Suprapubic skin (tissue), 4 donors: ENCODE results near the gene EOMES. TPM values are rescaled to one million over a fixed set of nuclear protein-coding genes. Genes with fewer than 3 reads are reported as not detected.
A peak's percentile ranks its signal among the peaks of the same experiment; 100 is the strongest.

Experiments used
- DNase-seq, 2 donors: peaks; one replicate each; pipeline ENCODE4 v3.0.0-alpha.2; 2019; ENCODE audit warnings: low spot score in 2 of 2
- H3K27ac ChIP-seq: fragments of 200-600 bp; sonication (generic); one replicate; pipeline ENCODE4 v1.5.1; 2019
- H3K27me3 ChIP-seq: fragments of 200-600 bp; sonication (generic); one replicate; pipeline ENCODE4 v1.5.1; 2019
- H3K36me3 ChIP-seq: fragments of 200-600 bp; sonication (generic); one replicate; pipeline ENCODE4 v1.5.1; 2019
- H3K4me1 ChIP-seq: fragments of 200-600 bp; sonication (generic); one replicate; pipeline ENCODE4 v1.5.1; 2019
- H3K4me3 ChIP-seq: fragments of 200-600 bp; sonication (generic); one replicate; pipeline ENCODE4 v1.5.1; 2019; ENCODE audit warnings: mild to moderate bottlenecking
- H3K9me3 ChIP-seq: fragments of 200-600 bp; sonication (generic); one replicate; pipeline ENCODE4 v1.5.1; 2019
- EP300 ChIP-seq: sonication (generic); formaldehyde crosslinking; IDR thresholded peaks from one replicate; pipeline ENCODE4 v1.6.1; 2017; ENCODE audit warnings: antibody characterized with exemption
- POLR2A ChIP-seq, 2 donors: fragments of 450-650 bp; IDR thresholded peaks; one replicate each; pipeline ENCODE4 v1.6.1; 2017; ENCODE audit warnings: antibody characterized with exemption in 2 of 2, mild to moderate bottlenecking in 2 of 2, moderate library complexity in 2 of 2
- POLR2AphosphoS5 ChIP-seq, 3 donors: sonication (generic); formaldehyde crosslinking; IDR thresholded peaks; one replicate each; pipeline ENCODE4 v1.6.1; 2017; ENCODE audit warnings: antibody characterized with exemption in 3 of 3
- WGBS: methylation state at CpG from one replicate; pipeline ENCODE4 v1.1.5; 2018; 5-methylcytosine and 5-hydroxymethylcytosine counted together
- total RNA-seq, 4 donors: library from RNA; depleted of rRNA; stranded (reverse); fragments of >200 nt; gene quantifications; one replicate each; pipeline ENCODE4 v1.1.0, GENCODE V29; 2016
- TF ChIP-seq, protein P1 (sequence below), 2 donors: fragments of 200-600 bp in 1 of 2; fragments of 450-650 bp in 1 of 2; sonication (generic) in 1 of 2; IDR thresholded peaks; one replicate each; pipeline ENCODE4 v1.5.1; 2016 to 2019; ENCODE audit warnings: antibody characterized with exemption in 2 of 2, mild to moderate bottlenecking in 1 of 2, moderate library complexity in 1 of 2

Gene EOMES
- total RNA-seq, 4 donors from 2014 or later: not detected

DNA sequence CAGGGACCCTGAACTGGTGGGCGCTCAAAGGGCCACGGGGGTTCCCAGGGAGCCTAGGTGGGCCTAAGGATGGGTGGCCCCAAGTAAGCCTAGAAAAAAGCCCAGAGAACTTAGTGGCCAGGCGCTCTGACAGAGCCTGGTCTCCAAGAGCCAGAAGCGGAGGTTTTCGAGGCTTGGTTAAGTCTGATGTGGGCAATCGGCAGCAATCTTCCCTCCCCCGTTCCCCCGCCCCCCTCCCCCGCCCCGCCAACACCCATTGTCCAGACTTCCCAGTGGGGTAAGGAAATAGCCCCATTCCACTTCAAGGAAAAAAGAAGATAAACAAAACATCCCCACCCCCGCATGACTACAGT lies 6.7 kb downstream of the EOMES start:
- no peak overlapping the region for H3K27ac ChIP-seq
- 39% methylated on average over 9 of the region's 11 CpGs for WGBS

DNA sequence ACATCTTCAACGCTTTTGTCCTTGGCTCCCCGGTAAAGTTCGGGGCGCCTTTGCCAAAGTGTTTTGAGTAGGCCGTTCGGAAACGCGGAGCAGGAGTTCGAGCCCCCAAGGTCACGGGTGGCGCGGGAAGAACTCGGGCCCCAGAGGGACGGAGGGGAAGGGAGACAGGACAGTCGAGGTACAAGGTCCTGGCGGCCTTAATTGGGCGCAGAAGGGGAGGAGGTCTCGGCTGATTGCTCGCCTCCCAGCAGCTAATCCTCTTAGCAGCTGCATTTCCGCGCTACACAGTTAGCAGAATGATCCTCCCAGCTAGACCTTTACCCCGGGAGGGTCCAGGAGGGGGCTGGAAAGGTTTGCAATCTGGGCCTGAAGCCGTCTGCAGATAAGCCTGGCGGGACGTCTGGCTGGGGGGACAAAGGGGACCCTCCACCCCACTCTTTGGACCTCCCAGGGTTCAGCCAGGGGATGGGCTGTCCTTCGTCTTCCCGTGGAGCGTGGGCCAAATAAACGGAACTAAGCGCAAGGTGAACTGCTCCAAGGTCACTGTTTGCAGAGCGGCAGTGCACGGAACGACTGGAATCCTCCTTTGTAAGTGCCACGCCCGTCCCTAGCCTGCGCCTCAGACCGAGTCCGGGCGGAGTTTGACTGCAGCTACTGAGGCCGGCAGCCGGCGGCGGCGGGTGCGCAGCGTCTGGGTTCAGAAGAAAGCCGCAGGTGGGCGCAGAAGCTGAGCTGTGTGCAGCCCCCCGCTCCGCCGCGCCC lies 7.2 kb downstream of the EOMES start:
- no peaks in the 10 kb centered on the region for H3K36me3 ChIP-seq
- 9% methylated on average over 31 of the region's 52 CpGs for WGBS
- no peak overlapping the region for H3K27ac ChIP-seq
- no peak for DNase-seq
- H3K4me1 ChIP-seq: peaks cover 35% of the 10 kb centered on the region
- H3K27me3 ChIP-seq: peaks cover 61% of the 10 kb centered on the region
- peak overlapping the region; percentile 27 for H3K4me3 ChIP-seq
- H3K9me3 ChIP-seq: no peaks in the 10 kb centered on the region
- TF ChIP-seq POLR2AphosphoS5 (IDR thresholded peaks at IDR 0.05) (no peak), POLR2A (IDR thresholded peaks at IDR 0.05) (no peak), EP300 (no peak)
- TF ChIP-seq, protein P1, sequence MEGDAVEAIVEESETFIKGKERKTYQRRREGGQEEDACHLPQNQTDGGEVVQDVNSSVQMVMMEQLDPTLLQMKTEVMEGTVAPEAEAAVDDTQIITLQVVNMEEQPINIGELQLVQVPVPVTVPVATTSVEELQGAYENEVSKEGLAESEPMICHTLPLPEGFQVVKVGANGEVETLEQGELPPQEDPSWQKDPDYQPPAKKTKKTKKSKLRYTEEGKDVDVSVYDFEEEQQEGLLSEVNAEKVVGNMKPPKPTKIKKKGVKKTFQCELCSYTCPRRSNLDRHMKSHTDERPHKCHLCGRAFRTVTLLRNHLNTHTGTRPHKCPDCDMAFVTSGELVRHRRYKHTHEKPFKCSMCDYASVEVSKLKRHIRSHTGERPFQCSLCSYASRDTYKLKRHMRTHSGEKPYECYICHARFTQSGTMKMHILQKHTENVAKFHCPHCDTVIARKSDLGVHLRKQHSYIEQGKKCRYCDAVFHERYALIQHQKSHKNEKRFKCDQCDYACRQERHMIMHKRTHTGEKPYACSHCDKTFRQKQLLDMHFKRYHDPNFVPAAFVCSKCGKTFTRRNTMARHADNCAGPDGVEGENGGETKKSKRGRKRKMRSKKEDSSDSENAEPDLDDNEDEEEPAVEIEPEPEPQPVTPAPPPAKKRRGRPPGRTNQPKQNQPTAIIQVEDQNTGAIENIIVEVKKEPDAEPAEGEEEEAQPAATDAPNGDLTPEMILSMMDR (IDR thresholded peaks at IDR 0.05): no peak

More for the DNA sequence above, 6.7 kb downstream of the EOMES start:
- peaks cover 35% of the 10 kb centered on the region for H3K4me1 ChIP-seq
- H3K27me3 ChIP-seq: peaks cover 67% of the 10 kb centered on the region
- TF ChIP-seq EP300 (no peak), POLR2AphosphoS5 (IDR thresholded peaks at IDR 0.05) (no peak), POLR2A (IDR thresholded peaks at IDR 0.05) (no peak)
- TF ChIP-seq, protein P1 (IDR thresholded peaks at IDR 0.05): no peak
- no peak for DNase-seq
- H3K9me3 ChIP-seq: no peaks in the 10 kb centered on the region
- peak overlapping the region; percentile 27 for H3K4me3 ChIP-seq
- no peaks in the 10 kb centered on the region for H3K36me3 ChIP-seq

DNA sequence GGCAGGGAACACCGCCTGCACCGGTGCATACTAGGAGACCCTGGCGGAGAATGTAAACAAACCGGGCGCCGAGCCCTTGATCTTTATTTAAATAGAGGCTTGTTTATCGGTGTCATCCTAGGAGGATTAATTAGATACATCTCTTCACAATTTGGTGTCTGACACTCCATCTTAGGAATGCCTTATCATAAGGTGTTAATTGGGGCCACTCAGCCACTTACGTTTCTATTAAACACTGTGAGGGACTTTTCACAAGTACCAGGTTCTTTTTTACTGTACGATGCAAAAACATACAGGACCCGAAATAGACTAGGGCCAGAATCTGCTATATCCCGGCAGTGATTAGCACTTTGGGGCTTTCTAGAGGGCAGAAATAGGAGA lies 8.0 kb downstream of the EOMES start:
- TF ChIP-seq POLR2A (IDR thresholded peaks at IDR 0.05): no peak
- no peak for TF ChIP-seq POLR2AphosphoS5 (IDR thresholded peaks at IDR 0.05)
- TF ChIP-seq, protein P1 (IDR thresholded peaks at IDR 0.05): no peak
- no peak for TF ChIP-seq EP300

DNA sequence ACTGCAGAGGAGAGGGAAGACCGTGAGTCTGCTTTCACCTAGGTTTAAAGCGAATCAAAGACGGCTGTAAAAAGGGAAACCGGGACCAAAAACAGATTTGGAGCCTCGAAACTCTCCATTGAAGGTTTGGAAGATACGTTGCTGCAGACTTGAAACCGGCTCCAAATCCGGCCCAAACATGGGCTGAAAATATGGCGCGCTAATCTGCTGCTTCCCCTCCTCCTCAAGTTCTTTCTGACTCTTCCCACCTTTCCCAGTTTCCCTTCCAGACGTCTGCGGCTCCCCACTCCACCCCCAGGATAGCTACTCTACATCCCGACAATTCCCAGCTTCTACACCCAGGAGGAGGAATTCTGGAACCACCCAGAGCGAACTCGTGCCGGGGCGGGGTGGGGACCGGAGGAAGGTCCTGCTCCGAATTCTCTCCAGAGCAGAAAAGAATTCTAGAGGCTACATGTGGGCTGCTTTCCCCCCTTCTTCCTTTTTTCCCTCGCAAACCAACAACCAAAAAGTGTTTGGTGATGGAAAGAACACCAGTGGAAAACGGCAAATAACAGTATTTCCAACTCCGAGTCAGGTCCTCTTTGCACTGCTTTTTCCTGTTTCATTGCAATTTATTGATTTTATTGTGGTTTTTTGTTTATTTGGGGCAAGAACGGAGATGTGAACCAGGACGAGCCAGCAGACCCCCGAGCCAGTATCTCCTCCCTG lies 8.5 kb downstream of the EOMES start:
- no peak overlapping the region for H3K27ac ChIP-seq

More for the DNA sequence above, 8.0 kb downstream of the EOMES start:
- Histone ChIP-seq H3K27me3 (peaks cover 54% of the 10 kb centered on the region), H3K4me1 (peaks cover 35% of the 10 kb centered on the region), H3K36me3 (no peaks in the 10 kb centered on the region), H3K9me3 (no peaks in the 10 kb centered on the region), H3K4me3 (peak overlapping the region; percentile 58), H3K27ac (no peak overlapping the region)
- WGBS: 15% methylated on average over 11 of the region's 11 CpGs
- DNase-seq: no peak

DNA sequence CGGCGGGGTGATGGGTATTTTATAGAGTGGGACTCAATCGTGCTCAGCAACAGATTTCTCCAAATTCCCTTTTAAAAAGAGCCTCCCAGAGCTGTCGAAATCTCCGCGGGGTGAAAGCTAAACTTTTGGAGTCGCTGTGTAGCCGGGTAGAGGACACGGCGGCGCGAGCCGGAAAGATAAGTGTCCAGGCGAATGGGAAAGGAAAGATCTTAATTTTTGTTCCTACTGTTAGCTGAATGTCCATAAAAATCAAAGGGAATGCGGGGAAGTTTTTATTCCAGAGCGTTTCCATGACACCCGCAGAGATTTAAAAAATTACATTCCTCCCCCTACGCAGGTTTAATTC lies 9.1 kb downstream of the EOMES start:
- peaks cover 35% of the 10 kb centered on the region for H3K4me1 ChIP-seq
- no peaks in the 10 kb centered on the region for H3K36me3 ChIP-seq
- no peak overlapping the region for H3K27ac ChIP-seq
- under 1% methylated on average over 18 of the region's 18 CpGs for WGBS
- H3K4me3 ChIP-seq: peak overlapping the region; percentile 58
- DNase-seq: no peak
- H3K27me3 ChIP-seq: peaks cover 46% of the 10 kb centered on the region
- H3K9me3 ChIP-seq: no peaks in the 10 kb centered on the region
- TF ChIP-seq, protein P1 (IDR thresholded peaks at IDR 0.05): no peak
- TF ChIP-seq POLR2A (IDR thresholded peaks at IDR 0.05): no peak
- no peak for TF ChIP-seq EP300
- no peak for TF ChIP-seq POLR2AphosphoS5 (IDR thresholded peaks at IDR 0.05)

More for the DNA sequence above, 8.5 kb downstream of the EOMES start:
- no peaks in the 10 kb centered on the region for H3K36me3 ChIP-seq
- peaks cover 51% of the 10 kb centered on the region for H3K27me3 ChIP-seq
- peaks cover 35% of the 10 kb centered on the region for H3K4me1 ChIP-seq
- no peaks in the 10 kb centered on the region for H3K9me3 ChIP-seq
- WGBS: 2% methylated on average over 25 of the region's 25 CpGs
- H3K4me3 ChIP-seq: peak overlapping the region; percentile 58
- no peak for DNase-seq
- no peak for TF ChIP-seq POLR2A (IDR thresholded peaks at IDR 0.05)
- no peak for TF ChIP-seq EP300
- TF ChIP-seq, protein P1 (IDR thresholded peaks at IDR 0.05): no peak
- no peak for TF ChIP-seq POLR2AphosphoS5 (IDR thresholded peaks at IDR 0.05)
